ENCODE results near the gene OR52N5.

The OR52N5 gene

DNA sequence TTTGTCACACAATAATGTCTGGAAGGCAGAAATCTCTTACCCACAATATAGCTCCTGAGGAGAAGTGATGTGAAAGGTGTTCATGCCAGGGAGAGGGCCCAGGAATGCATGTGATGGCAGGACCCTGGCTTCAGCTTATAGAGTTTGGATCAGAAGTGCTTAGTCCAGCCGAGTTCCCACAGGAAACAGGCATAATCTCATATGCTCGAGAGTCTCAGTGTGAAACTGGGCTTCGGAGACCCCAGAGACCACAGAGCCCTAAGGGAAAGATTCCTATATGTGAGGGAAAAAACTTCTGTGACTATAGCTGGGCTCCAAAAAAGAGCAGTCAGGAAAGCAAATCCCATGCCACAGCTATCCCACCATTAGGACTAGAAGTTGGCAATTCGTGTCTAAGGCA is at the start of gene OR52N5:
TSS of gene OR52N5 (minus strand) at position 101 of the 400 bp plus-strand sequence. CDS start 4,721 bp downstream, outside the sequence.
- TF ChIP-seq, protein P1, sequence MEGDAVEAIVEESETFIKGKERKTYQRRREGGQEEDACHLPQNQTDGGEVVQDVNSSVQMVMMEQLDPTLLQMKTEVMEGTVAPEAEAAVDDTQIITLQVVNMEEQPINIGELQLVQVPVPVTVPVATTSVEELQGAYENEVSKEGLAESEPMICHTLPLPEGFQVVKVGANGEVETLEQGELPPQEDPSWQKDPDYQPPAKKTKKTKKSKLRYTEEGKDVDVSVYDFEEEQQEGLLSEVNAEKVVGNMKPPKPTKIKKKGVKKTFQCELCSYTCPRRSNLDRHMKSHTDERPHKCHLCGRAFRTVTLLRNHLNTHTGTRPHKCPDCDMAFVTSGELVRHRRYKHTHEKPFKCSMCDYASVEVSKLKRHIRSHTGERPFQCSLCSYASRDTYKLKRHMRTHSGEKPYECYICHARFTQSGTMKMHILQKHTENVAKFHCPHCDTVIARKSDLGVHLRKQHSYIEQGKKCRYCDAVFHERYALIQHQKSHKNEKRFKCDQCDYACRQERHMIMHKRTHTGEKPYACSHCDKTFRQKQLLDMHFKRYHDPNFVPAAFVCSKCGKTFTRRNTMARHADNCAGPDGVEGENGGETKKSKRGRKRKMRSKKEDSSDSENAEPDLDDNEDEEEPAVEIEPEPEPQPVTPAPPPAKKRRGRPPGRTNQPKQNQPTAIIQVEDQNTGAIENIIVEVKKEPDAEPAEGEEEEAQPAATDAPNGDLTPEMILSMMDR (conservative IDR thresholded peaks at IDR 0.05; ENCODE audit: low read length) = no peak
- no peak for DNase-seq (ENCODE audit: low read depth)
- H3K4me3 ChIP-seq (ENCODE audit: low read length) = no peak within 1 kb of the TSS

- H3K4me3 ChIP-seq (ENCODE audit: low read length) = no peak overlapping the region
- TF ChIP-seq, protein P1 (conservative IDR thresholded peaks at IDR 0.05; ENCODE audit: low read length) = no peak
- DNase-seq (ENCODE audit: low read depth) = no peak
These were observed 48.2 kb upstream of the OR52N5 start for GRCh38 chr11:5831196-5831829.

DNA sequence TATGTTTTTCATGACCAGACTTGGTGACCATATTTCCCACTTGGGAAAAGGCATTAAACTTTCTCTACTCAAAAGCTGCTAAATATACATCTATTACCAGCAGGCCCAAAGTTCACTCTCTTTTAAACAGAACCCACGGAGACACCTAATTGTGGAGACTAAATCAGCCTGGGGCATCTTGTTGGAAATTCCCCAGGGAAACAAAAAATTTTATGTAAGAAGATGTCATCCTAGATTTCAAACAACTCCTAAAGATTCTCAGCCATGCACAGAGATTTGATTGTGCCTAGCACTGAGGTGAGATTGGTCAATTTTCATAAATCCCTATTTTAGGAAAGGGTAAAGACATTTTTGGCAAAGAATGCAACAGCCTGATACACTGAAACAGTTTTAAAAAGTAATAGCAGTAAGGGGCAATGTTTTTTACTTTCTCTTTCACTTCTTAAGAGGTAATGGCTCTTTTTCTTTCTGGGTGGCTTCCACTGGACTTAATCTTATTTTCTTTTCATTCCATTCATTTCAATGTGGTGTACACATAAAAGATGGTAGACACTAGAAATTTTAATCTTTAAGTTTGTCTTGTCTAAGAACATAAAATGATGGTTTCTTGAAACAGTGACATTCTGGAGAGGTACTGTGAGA is 35.2 kb upstream of the OR52N5 start:
- TF ChIP-seq, protein P1 (conservative IDR thresholded peaks at IDR 0.05; ENCODE audit: low read length) = no peak
- no peak overlapping the region for H3K4me3 ChIP-seq (ENCODE audit: low read length)
- DNase-seq (ENCODE audit: low read depth) = no peak

GRCh38 chr11:5815534-5815933 is 32.4 kb upstream of the OR52N5 start:
- TF ChIP-seq, protein P1 (conservative IDR thresholded peaks at IDR 0.05; ENCODE audit: low read length) = no peak
- DNase-seq (ENCODE audit: low read depth) = no peak
- no peak overlapping the region for H3K4me3 ChIP-seq (ENCODE audit: low read length)

- TF ChIP-seq, protein P1 (conservative IDR thresholded peaks at IDR 0.05; ENCODE audit: low read length) = no peak
- H3K4me3 ChIP-seq (ENCODE audit: low read length) = no peak overlapping the region
- DNase-seq (ENCODE audit: low read depth) = no peak
These were observed 27.0 kb upstream of the OR52N5 start for GRCh38 chr11:5809905-5810795.

- DNase-seq (ENCODE audit: low read depth) = no peak
- TF ChIP-seq, protein P1 (conservative IDR thresholded peaks at IDR 0.05; ENCODE audit: low read length) = no peak
- H3K4me3 ChIP-seq (ENCODE audit: low read length) = peak overlapping the region; percentile 69
These were observed 26.0 kb upstream of the OR52N5 start for GRCh38 chr11:5809122-5809519.

All from AG10803 (cell line).